ENCODE measurements around the gene CH25H. TPM values are rescaled to one million over a fixed set of nuclear protein-coding genes. Genes with fewer than 3 reads are reported as not detected.

CH25H gene
- total RNA-seq, 1 donor from 2014 or later, result not detected

DNA sequence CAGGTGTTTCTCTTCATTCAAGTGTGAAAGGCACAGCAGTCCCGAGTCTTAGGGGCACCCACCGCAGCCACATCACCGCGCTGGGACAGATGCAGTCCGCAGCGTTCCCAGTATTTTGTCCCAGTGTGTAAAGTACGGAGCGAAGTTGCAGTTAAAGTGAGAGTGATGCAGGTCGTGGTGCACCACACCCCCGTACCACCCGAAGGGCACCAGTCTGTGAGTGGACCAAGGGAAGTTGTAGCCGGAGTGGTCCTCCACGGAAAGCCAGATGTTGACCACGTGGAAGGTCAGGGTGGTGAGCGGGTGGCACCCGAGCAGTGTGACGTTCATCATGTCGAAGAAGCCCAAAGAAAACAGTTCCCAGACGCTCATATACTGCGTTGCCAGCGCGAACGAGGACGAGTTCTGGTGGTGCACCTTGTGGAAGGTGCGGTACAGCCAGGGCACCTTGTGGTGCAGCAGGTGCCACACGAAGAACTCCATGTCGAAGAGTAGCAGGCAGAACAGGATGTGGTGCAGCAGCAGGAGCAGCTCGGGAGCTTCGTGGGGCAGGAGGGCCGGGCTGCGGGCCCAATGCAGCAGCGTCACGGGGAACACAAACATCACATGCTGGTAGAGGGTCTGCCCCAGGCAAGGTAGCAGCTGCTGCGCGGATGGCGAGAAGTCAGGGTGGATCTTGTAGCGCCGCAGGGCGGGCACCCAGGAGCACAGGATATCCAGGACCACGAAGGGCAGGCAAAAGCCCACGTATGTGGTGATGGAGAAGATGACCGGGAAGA lies 526 bp downstream of the CH25H start:
- Mint-ChIP-seq H3K27ac (ENCODE audit: unreplicated experiment) (no peak overlapping the region), H3K9me3 (ENCODE audit: unreplicated experiment) (no peaks in the 10 kb centered on the region), H3K36me3 (ENCODE audit: unreplicated experiment) (no peaks in the 10 kb centered on the region), H3K27me3 (ENCODE audit: unreplicated experiment) (peaks cover 28% of the 10 kb centered on the region), H3K4me3 (ENCODE audit: unreplicated experiment) (peak overlapping the region; percentile 72), H3K4me1 (ENCODE audit: unreplicated experiment) (peaks cover 21% of the 10 kb centered on the region)
- TF ChIP-seq, protein P1, sequence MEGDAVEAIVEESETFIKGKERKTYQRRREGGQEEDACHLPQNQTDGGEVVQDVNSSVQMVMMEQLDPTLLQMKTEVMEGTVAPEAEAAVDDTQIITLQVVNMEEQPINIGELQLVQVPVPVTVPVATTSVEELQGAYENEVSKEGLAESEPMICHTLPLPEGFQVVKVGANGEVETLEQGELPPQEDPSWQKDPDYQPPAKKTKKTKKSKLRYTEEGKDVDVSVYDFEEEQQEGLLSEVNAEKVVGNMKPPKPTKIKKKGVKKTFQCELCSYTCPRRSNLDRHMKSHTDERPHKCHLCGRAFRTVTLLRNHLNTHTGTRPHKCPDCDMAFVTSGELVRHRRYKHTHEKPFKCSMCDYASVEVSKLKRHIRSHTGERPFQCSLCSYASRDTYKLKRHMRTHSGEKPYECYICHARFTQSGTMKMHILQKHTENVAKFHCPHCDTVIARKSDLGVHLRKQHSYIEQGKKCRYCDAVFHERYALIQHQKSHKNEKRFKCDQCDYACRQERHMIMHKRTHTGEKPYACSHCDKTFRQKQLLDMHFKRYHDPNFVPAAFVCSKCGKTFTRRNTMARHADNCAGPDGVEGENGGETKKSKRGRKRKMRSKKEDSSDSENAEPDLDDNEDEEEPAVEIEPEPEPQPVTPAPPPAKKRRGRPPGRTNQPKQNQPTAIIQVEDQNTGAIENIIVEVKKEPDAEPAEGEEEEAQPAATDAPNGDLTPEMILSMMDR (IDR thresholded peaks at IDR 0.05), result no peak
- peak; percentile 85 for DNase-seq (ENCODE audit: extremely low spot score, unreplicated experiment)

DNA sequence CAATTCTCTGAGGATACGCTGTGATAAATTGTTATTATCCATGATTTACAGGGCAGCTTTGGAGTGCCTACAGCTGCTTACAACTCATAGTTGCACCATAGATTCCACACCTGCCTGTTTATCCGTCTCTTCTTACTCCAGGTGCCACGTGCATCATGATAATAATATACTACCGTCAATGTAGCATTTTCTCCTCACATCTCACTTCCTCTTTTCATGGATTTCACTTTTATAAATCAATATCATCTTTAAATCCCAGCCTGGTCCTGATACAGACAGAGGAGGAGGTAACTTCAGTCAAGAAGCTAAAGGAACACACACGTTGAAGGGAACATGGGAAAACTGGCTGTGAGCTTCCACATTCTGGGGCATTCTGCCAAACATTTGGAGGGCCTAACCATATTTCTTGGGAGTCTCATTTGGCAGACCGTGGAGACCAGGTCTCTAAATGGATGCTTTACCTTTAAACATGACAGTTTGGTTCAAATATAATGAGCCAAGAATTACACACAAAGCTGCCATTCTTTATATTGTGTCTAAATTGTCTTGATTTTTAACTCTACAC lies 2.4 kb downstream of the CH25H start:
- H3K27ac Mint-ChIP-seq (ENCODE audit: unreplicated experiment), result no peak overlapping the region
- peaks cover 21% of the 10 kb centered on the region for H3K4me1 Mint-ChIP-seq (ENCODE audit: unreplicated experiment)
- H3K27me3 Mint-ChIP-seq (ENCODE audit: unreplicated experiment), result peaks cover 20% of the 10 kb centered on the region
- no peaks in the 10 kb centered on the region for H3K9me3 Mint-ChIP-seq (ENCODE audit: unreplicated experiment)
- TF ChIP-seq, protein P1 (IDR thresholded peaks at IDR 0.05), result no peak
- H3K36me3 Mint-ChIP-seq (ENCODE audit: unreplicated experiment), result no peaks in the 10 kb centered on the region
- DNase-seq (ENCODE audit: extremely low spot score, unreplicated experiment), result no peak
- no peak overlapping the region for H3K4me3 Mint-ChIP-seq (ENCODE audit: unreplicated experiment)

DNA sequence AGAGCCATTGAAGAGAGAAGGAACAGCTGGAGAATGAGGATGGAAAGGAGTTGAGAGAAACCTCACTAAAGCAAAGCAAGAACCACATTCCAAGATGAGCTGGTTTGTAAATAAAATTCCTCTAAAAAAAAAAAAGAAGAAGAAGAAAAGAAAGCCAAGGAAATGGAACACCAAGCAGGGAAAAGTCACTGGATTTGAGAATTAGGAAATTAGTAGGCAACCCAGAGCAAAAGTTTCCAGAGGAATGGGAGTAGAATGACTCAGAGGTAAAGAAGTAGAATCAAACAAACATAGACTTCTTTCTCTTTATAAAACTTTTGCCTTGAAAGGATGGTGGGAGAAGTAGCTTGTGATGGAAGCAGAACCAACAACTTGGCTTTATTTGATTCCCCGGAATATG lies 3.9 kb downstream of the CH25H start:
- TF ChIP-seq, protein P1 (IDR thresholded peaks at IDR 0.05), result no peak
- Mint-ChIP-seq H3K4me1 (ENCODE audit: unreplicated experiment) (peaks cover 20% of the 10 kb centered on the region), H3K4me3 (ENCODE audit: unreplicated experiment) (no peak overlapping the region), H3K27me3 (ENCODE audit: unreplicated experiment) (peaks cover 27% of the 10 kb centered on the region), H3K36me3 (ENCODE audit: unreplicated experiment) (no peaks in the 10 kb centered on the region), H3K9me3 (ENCODE audit: unreplicated experiment) (no peaks in the 10 kb centered on the region), H3K27ac (ENCODE audit: unreplicated experiment) (no peak overlapping the region)
- no peak for DNase-seq (ENCODE audit: extremely low spot score, unreplicated experiment)

DNA sequence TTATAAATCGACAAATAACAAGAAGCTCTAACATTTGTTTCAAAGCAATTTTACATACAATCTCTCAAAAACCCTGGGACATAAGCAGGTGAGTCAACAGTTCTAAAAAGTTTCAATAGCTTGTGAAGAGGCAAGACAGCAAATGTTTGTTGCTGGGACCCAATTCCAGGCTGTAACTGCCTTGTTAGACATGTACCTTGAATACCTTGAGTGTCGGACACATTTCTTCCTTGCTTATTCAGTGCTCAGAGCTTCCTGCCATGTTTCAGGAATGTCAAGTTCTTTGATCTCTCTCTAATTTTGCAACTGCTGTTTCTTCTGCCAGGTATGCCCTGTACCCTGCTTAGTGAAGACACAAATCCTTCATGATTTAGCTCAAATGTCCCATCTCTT lies 5.1 kb downstream of the CH25H start:
- DNase-seq (ENCODE audit: extremely low spot score, unreplicated experiment), result no peak
- no peak overlapping the region for H3K4me3 Mint-ChIP-seq (ENCODE audit: unreplicated experiment)
- peaks cover 34% of the 10 kb centered on the region for H3K27me3 Mint-ChIP-seq (ENCODE audit: unreplicated experiment)
- TF ChIP-seq, protein P1 (IDR thresholded peaks at IDR 0.05), result no peak
- no peak overlapping the region for H3K27ac Mint-ChIP-seq (ENCODE audit: unreplicated experiment)
- no peaks in the 10 kb centered on the region for H3K36me3 Mint-ChIP-seq (ENCODE audit: unreplicated experiment)
- H3K4me1 Mint-ChIP-seq (ENCODE audit: unreplicated experiment), result peaks cover 14% of the 10 kb centered on the region
- no peaks in the 10 kb centered on the region for H3K9me3 Mint-ChIP-seq (ENCODE audit: unreplicated experiment)

DNA sequence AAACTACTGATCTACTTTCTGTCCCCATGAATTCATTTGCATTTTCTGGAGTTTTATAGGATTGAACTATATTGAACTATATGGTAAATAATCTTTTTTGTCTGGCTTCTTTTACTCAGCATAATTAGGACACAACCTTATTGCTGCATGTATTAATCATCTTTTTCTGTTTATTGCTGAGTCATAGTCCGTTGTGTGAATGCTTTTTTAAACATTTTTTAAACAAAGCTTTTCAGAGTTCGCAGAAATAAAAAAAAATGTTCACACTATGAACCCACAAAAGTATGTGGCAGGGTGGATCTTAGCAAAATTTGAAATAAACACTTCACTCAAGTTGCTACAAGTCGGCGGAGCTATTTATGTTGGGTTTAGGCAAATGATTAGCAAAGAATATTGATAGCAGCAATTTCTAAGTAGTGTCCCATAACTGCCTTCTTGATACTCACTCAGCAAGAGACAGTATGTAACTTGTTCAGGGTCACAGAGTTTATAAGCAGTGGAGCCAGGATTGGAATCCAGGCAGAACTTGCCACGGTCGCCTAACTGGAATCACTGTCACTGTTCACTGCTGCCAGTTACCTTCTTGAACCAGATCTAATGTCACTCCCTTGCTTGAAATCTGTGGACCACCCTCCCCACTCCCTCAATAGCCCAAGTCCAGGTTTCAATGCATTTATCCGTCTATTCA lies 5.6 kb downstream of the CH25H start:
- H3K4me1 Mint-ChIP-seq (ENCODE audit: unreplicated experiment), result peaks cover 9% of the 10 kb centered on the region
- no peaks in the 10 kb centered on the region for H3K9me3 Mint-ChIP-seq (ENCODE audit: unreplicated experiment)
- TF ChIP-seq, protein P1 (IDR thresholded peaks at IDR 0.05), result no peak
- H3K27me3 Mint-ChIP-seq (ENCODE audit: unreplicated experiment), result peaks cover 29% of the 10 kb centered on the region
- H3K36me3 Mint-ChIP-seq (ENCODE audit: unreplicated experiment), result no peaks in the 10 kb centered on the region
- no peak overlapping the region for H3K4me3 Mint-ChIP-seq (ENCODE audit: unreplicated experiment)
- no peak overlapping the region for H3K27ac Mint-ChIP-seq (ENCODE audit: unreplicated experiment)
- no peak for DNase-seq (ENCODE audit: extremely low spot score, unreplicated experiment)
